Measurements from ENCODE around the gene LY6G6C. TPM values are rescaled to one million over a fixed set of nuclear protein-coding genes. Genes with fewer than 3 reads are reported as not detected.
A peak's percentile ranks its signal among the peaks of the same experiment; 100 is the strongest.

LY6G6C gene, protein sequence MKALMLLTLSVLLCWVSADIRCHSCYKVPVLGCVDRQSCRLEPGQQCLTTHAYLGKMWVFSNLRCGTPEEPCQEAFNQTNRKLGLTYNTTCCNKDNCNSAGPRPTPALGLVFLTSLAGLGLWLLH
- total RNA-seq, result not detected in 2 replicates

DNA sequence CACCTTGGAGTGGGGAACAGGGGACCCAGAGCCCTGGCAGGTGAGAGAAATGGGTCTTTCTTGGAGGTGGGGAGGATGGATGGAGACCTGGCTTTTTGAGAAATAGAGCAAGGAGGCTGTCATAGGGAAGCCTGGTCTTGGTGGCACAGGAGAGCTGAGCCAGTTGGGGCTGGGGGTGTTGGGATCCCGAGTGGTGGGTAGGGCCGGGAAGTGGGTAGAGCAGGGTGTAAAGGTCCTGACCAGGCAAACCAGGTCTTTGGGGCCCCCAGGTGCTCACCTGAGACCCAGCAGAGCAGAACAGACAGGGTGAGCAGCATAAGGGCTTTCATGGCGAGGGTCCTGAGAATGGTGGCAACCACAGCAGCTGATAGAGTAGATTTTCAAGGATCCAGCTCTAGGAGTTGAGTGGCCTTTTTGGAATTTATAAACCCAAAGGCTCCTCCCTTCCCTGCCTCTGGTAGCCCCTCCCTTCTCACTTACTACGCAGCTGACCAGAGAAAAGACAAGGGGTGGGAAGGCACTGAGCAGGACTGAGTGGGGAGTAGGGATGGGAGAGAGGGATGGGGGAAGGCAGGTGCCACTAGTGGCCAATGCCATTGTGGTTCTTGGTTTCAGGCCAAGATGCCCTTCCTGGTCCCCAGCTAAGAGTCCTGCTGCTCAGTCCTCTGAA lies at the start of gene LY6G6C:
LY6G6C (minus strand) TSS at position 396 of the 670 bp plus-strand sequence; CDS start at position 329, 67 bp downstream.
- Histone ChIP-seq H3K79me2 (ENCODE audit: insufficient read depth, low read length) (no peaks in the 10 kb centered on the region), H3K27ac (ENCODE audit: low read depth, low read length) (no peak within 1 kb of the TSS), H3K9me3 (ENCODE audit: low read depth, low read length) (no peaks in the 10 kb centered on the region), H3K4me1 (ENCODE audit: insufficient read depth, low read length) (no peaks in the 10 kb centered on the region), H3K36me3 (ENCODE audit: insufficient read depth, low read length) (peaks cover 7% of the 10 kb centered on the region), H3K27me3 (ENCODE audit: insufficient read depth, low read length) (no peaks in the 10 kb centered on the region), H4K20me1 (ENCODE audit: insufficient read depth, low read length) (no peaks in the 10 kb centered on the region), H2AFZ (ENCODE audit: low read length) (no peak within 1 kb of the TSS), H3K4me2 (ENCODE audit: insufficient read depth, low read length) (no peak within 1 kb of the TSS), H3K4me3 (ENCODE audit: insufficient read depth, low read length) (no peak within 1 kb of the TSS)
- TF ChIP-seq, protein P1, sequence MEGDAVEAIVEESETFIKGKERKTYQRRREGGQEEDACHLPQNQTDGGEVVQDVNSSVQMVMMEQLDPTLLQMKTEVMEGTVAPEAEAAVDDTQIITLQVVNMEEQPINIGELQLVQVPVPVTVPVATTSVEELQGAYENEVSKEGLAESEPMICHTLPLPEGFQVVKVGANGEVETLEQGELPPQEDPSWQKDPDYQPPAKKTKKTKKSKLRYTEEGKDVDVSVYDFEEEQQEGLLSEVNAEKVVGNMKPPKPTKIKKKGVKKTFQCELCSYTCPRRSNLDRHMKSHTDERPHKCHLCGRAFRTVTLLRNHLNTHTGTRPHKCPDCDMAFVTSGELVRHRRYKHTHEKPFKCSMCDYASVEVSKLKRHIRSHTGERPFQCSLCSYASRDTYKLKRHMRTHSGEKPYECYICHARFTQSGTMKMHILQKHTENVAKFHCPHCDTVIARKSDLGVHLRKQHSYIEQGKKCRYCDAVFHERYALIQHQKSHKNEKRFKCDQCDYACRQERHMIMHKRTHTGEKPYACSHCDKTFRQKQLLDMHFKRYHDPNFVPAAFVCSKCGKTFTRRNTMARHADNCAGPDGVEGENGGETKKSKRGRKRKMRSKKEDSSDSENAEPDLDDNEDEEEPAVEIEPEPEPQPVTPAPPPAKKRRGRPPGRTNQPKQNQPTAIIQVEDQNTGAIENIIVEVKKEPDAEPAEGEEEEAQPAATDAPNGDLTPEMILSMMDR (IDR thresholded peaks at IDR 0.05; ENCODE audit: extremely low read depth, low read depth, low read length), result no peak
- DNase-seq (ENCODE audit: insufficient read length, low spot score, missing footprints), result peak; percentile 59

DNA sequence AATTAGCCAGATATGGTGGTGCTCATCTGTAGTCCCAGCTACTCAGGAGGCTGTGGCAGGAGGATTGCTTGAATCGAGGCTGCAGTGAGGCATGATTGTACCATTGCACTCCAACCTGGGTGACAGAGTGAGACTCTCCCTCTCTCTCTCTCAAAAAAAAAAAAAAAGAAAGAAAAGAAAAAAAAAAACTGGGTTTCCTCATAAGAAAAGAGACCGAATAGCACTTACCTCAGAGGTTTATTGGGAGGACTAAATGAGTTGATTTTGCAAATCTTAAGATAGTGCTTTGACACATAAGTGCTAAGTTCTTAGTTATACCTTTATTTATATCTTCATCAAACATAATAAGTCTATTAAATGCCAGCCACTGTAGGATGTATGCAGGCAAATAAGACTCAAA lies 49.3 kb upstream of the LY6G6C start:
- Histone ChIP-seq H3K4me2 (ENCODE audit: insufficient read depth, low read length) (no peak overlapping the region), H3K79me2 (ENCODE audit: insufficient read depth, low read length) (no peaks in the 10 kb centered on the region), H3K27ac (ENCODE audit: low read depth, low read length) (no peak overlapping the region), H3K4me3 (ENCODE audit: insufficient read depth, low read length) (no peak overlapping the region), H3K9me3 (ENCODE audit: low read depth, low read length) (no peaks in the 10 kb centered on the region), H3K4me1 (ENCODE audit: insufficient read depth, low read length) (peaks cover 4% of the 10 kb centered on the region), H4K20me1 (ENCODE audit: insufficient read depth, low read length) (no peaks in the 10 kb centered on the region), H3K27me3 (ENCODE audit: insufficient read depth, low read length) (no peaks in the 10 kb centered on the region), H2AFZ (ENCODE audit: low read length) (no peak overlapping the region), H3K36me3 (ENCODE audit: insufficient read depth, low read length) (no peaks in the 10 kb centered on the region)
- TF ChIP-seq, protein P1 (IDR thresholded peaks at IDR 0.05; ENCODE audit: extremely low read depth, low read depth, low read length), result no peak
- DNase-seq (ENCODE audit: insufficient read length, low spot score, missing footprints), result peak; percentile 54

DNA sequence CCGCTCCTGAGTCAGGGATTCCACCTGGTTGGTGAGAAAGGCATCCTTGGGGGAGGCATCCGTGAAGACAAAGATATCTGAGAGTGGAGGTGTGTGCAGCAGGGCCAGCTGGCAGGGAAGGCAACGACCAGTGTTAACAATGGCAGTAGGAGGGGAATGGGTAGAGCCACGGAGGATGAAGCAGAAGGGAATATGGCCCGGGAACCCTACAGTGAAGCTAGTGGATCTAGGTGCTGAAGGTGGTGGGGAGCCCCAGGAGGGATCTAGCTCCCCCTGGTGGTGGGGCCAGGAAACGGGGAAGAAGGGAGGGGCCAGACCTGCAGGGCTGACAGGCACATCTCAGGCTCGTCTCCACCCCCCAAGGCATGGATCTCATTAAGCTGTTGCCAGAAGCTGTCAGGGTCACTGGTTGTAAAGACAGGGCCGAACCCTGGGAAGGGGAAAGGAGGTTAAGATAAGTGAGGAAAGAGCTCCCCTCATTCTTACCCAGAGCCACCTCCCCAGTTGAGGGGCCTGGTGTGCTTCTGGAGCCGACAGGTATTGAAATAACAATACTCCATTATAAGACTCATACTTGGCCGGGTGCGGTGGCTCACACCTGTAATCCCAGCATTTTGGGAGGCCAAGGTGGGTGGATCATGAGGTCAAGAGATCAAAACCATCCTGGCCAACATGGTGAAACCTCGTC lies 48.3 kb upstream of the LY6G6C start:
- Histone ChIP-seq H3K4me2 (ENCODE audit: insufficient read depth, low read length) (no peak overlapping the region), H4K20me1 (ENCODE audit: insufficient read depth, low read length) (no peaks in the 10 kb centered on the region), H3K27ac (ENCODE audit: low read depth, low read length) (no peak overlapping the region), H2AFZ (ENCODE audit: low read length) (no peak overlapping the region), H3K27me3 (ENCODE audit: insufficient read depth, low read length) (no peaks in the 10 kb centered on the region), H3K36me3 (ENCODE audit: insufficient read depth, low read length) (no peaks in the 10 kb centered on the region), H3K4me1 (ENCODE audit: insufficient read depth, low read length) (peaks cover 4% of the 10 kb centered on the region), H3K9me3 (ENCODE audit: low read depth, low read length) (no peaks in the 10 kb centered on the region), H3K4me3 (ENCODE audit: insufficient read depth, low read length) (no peak overlapping the region), H3K79me2 (ENCODE audit: insufficient read depth, low read length) (no peaks in the 10 kb centered on the region)
- TF ChIP-seq, protein P1 (IDR thresholded peaks at IDR 0.05; ENCODE audit: extremely low read depth, low read depth, low read length), result peak; percentile 85
- DNase-seq (ENCODE audit: insufficient read length, low spot score, missing footprints), result peak; percentile 97

Data from osteoblast (primary cell).